ENCODE data around the gene DEAF1.

Gene DEAF1

GRCh38 chr11:606245-606644 is 88.8 kb downstream of the DEAF1 start:
- TF ChIP-seq SIN3A (IDR thresholded peaks at IDR 0.05; ENCODE audit: borderline replicate concordance, insufficient read depth, low read length) (no peak), REST (IDR thresholded peaks at IDR 0.05; ENCODE audit: insufficient read depth in 1 of 2, low read depth in 2 of 2, low read length in 2 of 2) (no peak), POLR2AphosphoS5 (IDR thresholded peaks at IDR 0.05; ENCODE audit: low read depth, low read length) (no peak), FOXP2 (optimal IDR thresholded peaks at IDR 0.05; ENCODE audit: borderline replicate concordance, extremely low read depth, extremely low read length, insufficient read depth) (no peak), TAF1 (IDR thresholded peaks at IDR 0.05; ENCODE audit: borderline replicate concordance, insufficient read depth, low read length) (no peak)

GRCh38 chr11:605286-606129 is 89.5 kb downstream of the DEAF1 start:
- TF ChIP-seq REST (IDR thresholded peaks at IDR 0.05; ENCODE audit: insufficient read depth in 1 of 2, low read depth in 2 of 2, low read length in 2 of 2) (no peak), POLR2AphosphoS5 (IDR thresholded peaks at IDR 0.05; ENCODE audit: low read depth, low read length) (no peak), SIN3A (IDR thresholded peaks at IDR 0.05; ENCODE audit: borderline replicate concordance, insufficient read depth, low read length) (no peak), FOXP2 (optimal IDR thresholded peaks at IDR 0.05; ENCODE audit: borderline replicate concordance, extremely low read depth, extremely low read length, insufficient read depth) (no peak), TAF1 (IDR thresholded peaks at IDR 0.05; ENCODE audit: borderline replicate concordance, insufficient read depth, low read length) (no peak)

- TF ChIP-seq TAF1 (IDR thresholded peaks at IDR 0.05; ENCODE audit: borderline replicate concordance, insufficient read depth, low read length) (no peak), FOXP2 (optimal IDR thresholded peaks at IDR 0.05; ENCODE audit: borderline replicate concordance, extremely low read depth, extremely low read length, insufficient read depth) (no peak), POLR2AphosphoS5 (IDR thresholded peaks at IDR 0.05; ENCODE audit: low read depth, low read length) (no peak), REST (IDR thresholded peaks at IDR 0.05; ENCODE audit: insufficient read depth in 1 of 2, low read depth in 2 of 2, low read length in 2 of 2) (no peak), SIN3A (IDR thresholded peaks at IDR 0.05; ENCODE audit: borderline replicate concordance, insufficient read depth, low read length) (no peak)
Observed at GRCh38 chr11:603154-603553, 91.9 kb downstream of the DEAF1 start.

GRCh38 chr11:601573-602245 is 93.3 kb downstream of the DEAF1 start:
- TF ChIP-seq SIN3A (IDR thresholded peaks at IDR 0.05; ENCODE audit: borderline replicate concordance, insufficient read depth, low read length), result no peak
- TF ChIP-seq POLR2AphosphoS5 (IDR thresholded peaks at IDR 0.05; ENCODE audit: low read depth, low read length), result no peak
- TF ChIP-seq TAF1 (IDR thresholded peaks at IDR 0.05; ENCODE audit: borderline replicate concordance, insufficient read depth, low read length), result no peak
- no peak for TF ChIP-seq REST (IDR thresholded peaks at IDR 0.05; ENCODE audit: insufficient read depth in 1 of 2, low read depth in 2 of 2, low read length in 2 of 2)
- no peak for TF ChIP-seq FOXP2 (optimal IDR thresholded peaks at IDR 0.05; ENCODE audit: borderline replicate concordance, extremely low read depth, extremely low read length, insufficient read depth)

All from PFSK-1 (cell line).